Left ventricle myocardium inferior (tissue), 1 donor: Measurements from ENCODE around the gene PRR5. TPM values are rescaled to one million over a fixed set of nuclear protein-coding genes. Genes with fewer than 3 reads are reported as not detected.

Experiments used
- DNase-seq: peaks from one replicate; pipeline ENCODE4 v3.0.0-alpha.2; 2020
- H3K27ac ChIP-seq: fragments of 200-600 bp; replicated peaks from 2 replicates; pipeline ENCODE4 v1.8.0; 2021
- H3K27me3 ChIP-seq: fragments of 200-600 bp; 2 replicates; pipeline ENCODE4 v1.8.0; 2021; ENCODE audit warnings: low read depth
- H3K36me3 ChIP-seq: fragments of 200-600 bp; 2 replicates; pipeline ENCODE4 v1.8.0; 2021
- H3K4me1 ChIP-seq: fragments of 200-600 bp; 2 replicates; pipeline ENCODE4 v1.8.0; 2021
- H3K4me3 ChIP-seq: fragments of 200-600 bp; 2 replicates; pipeline ENCODE4 v1.8.0; 2021; ENCODE audit warnings: mild to moderate bottlenecking, moderate library complexity
- H3K9me3 ChIP-seq: fragments of 200-600 bp; replicated peaks from 2 replicates; pipeline ENCODE4 v1.8.0; 2021
- CTCF ChIP-seq: fragments of 200-600 bp; IDR thresholded peaks from 2 replicates; pipeline ENCODE4 v1.8.0; 2021; ENCODE audit warnings: antibody characterized with exemption, mild to moderate bottlenecking, borderline replicate concordance
- intact Hi-C: fragments of 100-400 bp; cut with micrococcal nuclease; formaldehyde crosslinking; loops from one replicate; pipeline ENCODE4 v1.11.0; 2022
- total RNA-seq: library from RNA; stranded (reverse); fragmentation: NEBNext Ultra II Directional; extraction: Animal tissue kit (Norgen Biotek cat#: 25700); gene quantifications from one replicate; pipeline ENCODE4 v1.2.1, GENCODE V29; 2021
- donor health status: DM: no; HTN: yes; CAD: no; lungs with severe emphysema.

PRR5 gene
- total RNA-seq, 1 donor from 2014 or later, result 2.9 TPM

GRCh38 chr22:44691796-44692661 lies 10.0 kb upstream of the PRR5 start:
- Histone ChIP-seq H3K9me3 (no peaks in the 10 kb centered on the region), H3K27ac (no peak overlapping the region), H3K36me3 (no peaks in the 10 kb centered on the region), H3K4me3 (no peak overlapping the region), H3K27me3 (peaks cover 2% of the 10 kb centered on the region), H3K4me1 (no peaks in the 10 kb centered on the region)
- intact Hi-C loops, result no loop called here
- DNase-seq, result no peak
- no peak for TF ChIP-seq CTCF

- no peak for TF ChIP-seq CTCF
- no peaks in the 10 kb centered on the region for H3K9me3 ChIP-seq
- H3K4me3 ChIP-seq, result no peak overlapping the region
- H3K27me3 ChIP-seq, result peaks cover 8% of the 10 kb centered on the region
- intact Hi-C loops, result no loop called here
- no peaks in the 10 kb centered on the region for H3K36me3 ChIP-seq
- no peak for DNase-seq
- no peaks in the 10 kb centered on the region for H3K4me1 ChIP-seq
- no peak overlapping the region for H3K27ac ChIP-seq
Measured at GRCh38 chr22:44692662-44693007, 9.4 kb upstream of the PRR5 start.

- Histone ChIP-seq H3K36me3 (no peaks in the 10 kb centered on the region), H3K4me1 (no peaks in the 10 kb centered on the region), H3K27me3 (peaks cover 12% of the 10 kb centered on the region), H3K4me3 (no peak overlapping the region), H3K27ac (no peak overlapping the region), H3K9me3 (no peaks in the 10 kb centered on the region)
- TF ChIP-seq CTCF, result no peak
- intact Hi-C loops, result no loop called here
- no peak for DNase-seq
Measured at GRCh38 chr22:44693145-44693544, 8.9 kb upstream of the PRR5 start.

- Histone ChIP-seq H3K27ac (no peak overlapping the region), H3K4me1 (no peaks in the 10 kb centered on the region), H3K27me3 (peaks cover 18% of the 10 kb centered on the region), H3K4me3 (no peak overlapping the region), H3K36me3 (no peaks in the 10 kb centered on the region), H3K9me3 (no peaks in the 10 kb centered on the region)
- no peak for TF ChIP-seq CTCF
- intact Hi-C loops, result loop anchor here (2.0 kb wide), 1 partner anchor 43 kb away; no protein-coding TSS in a partner anchor
- DNase-seq, result no peak
Measured at GRCh38 chr22:44693756-44694155, 8.2 kb upstream of the PRR5 start.

- intact Hi-C loops, result no loop called here
- Histone ChIP-seq H3K27ac (no peak overlapping the region), H3K27me3 (peaks cover 33% of the 10 kb centered on the region), H3K36me3 (no peaks in the 10 kb centered on the region), H3K4me3 (no peak overlapping the region), H3K4me1 (peaks cover 3% of the 10 kb centered on the region), H3K9me3 (no peaks in the 10 kb centered on the region)
- peak; percentile 77 for DNase-seq
- peak; percentile 92 for TF ChIP-seq CTCF
Measured at GRCh38 chr22:44697423-44698141, 4.4 kb upstream of the PRR5 start.
